RPMI7951 (cell line): ENCODE data around the gene MPP3. TPM values are rescaled to one million over a fixed set of nuclear protein-coding genes. Genes with fewer than 3 reads are reported as not detected.
A peak's percentile ranks its signal among the peaks of the same experiment; 100 is the strongest.
"Not testable (repeated sequence)": the region's sequence is repeated elsewhere in the genome, so short reads cannot be mapped to it uniquely, and the experiment has no call there.

Experiments used
- DNase-seq: peaks from one replicate; pipeline ENCODE4 v3.0.0-alpha.2; 2012; ENCODE audit warnings: low read depth
- total RNA-seq: library from RNA; depleted of rRNA; stranded (reverse); fragments of >200 nt; shearing (Covaris generic); gene quantifications from 2 replicates; pipeline ENCODE4 v1.2.3, GENCODE V29; 2014

MPP3 gene
- total RNA-seq, 1 experiment from 2014 or later, result 6.1 TPM

GRCh38 chr17:43808076-43808475, 24.9 kb downstream of the MPP3 start:
- no peak for DNase-seq

GRCh38 chr17:43805117-43805516, 27.8 kb downstream of the MPP3 start:
- DNase-seq, result no peak

- peak; percentile 57 for DNase-seq
Observed at GRCh38 chr17:43803758-43804157, 29.2 kb downstream of the MPP3 start.

- no peak for DNase-seq
Observed at GRCh38 chr17:43801844-43802243, 31.1 kb downstream of the MPP3 start.

- no peak for DNase-seq
Observed at GRCh38 chr17:43800736-43801135, 32.2 kb downstream of the MPP3 start.

GRCh38 chr17:43799047-43799446, 33.9 kb downstream of the MPP3 start:
- no peak for DNase-seq

- not testable (repeated sequence) for DNase-seq
Observed at GRCh38 chr17:43798024-43798423, 34.9 kb downstream of the MPP3 start.

GRCh38 chr17:43792668-43793067, 40.3 kb downstream of the MPP3 start:
- DNase-seq, result not testable (repeated sequence)

GRCh38 chr17:43791589-43791988, 41.4 kb downstream of the MPP3 start:
- peak; percentile 70 for DNase-seq

- DNase-seq, result no peak
Observed at GRCh38 chr17:43790311-43790940, 42.5 kb downstream of the MPP3 start.

GRCh38 chr17:43789482-43789881, 43.5 kb downstream of the MPP3 start:
- no peak for DNase-seq

GRCh38 chr17:43788540-43788939, 44.4 kb downstream of the MPP3 start:
- DNase-seq, result no peak

- no peak for DNase-seq
Observed at GRCh38 chr17:43787728-43788127, 45.2 kb downstream of the MPP3 start.

GRCh38 chr17:43784628-43785101, 48.3 kb downstream of the MPP3 start:
- peak; percentile 67 for DNase-seq

- peak; percentile 46 for DNase-seq
Observed at GRCh38 chr17:43784068-43784467, 48.9 kb downstream of the MPP3 start.

GRCh38 chr17:43782913-43783680, 49.8 kb downstream of the MPP3 start:
- peak; percentile 46 for DNase-seq

GRCh38 chr17:43780135-43780534, 52.8 kb downstream of the MPP3 start, which contains the start of gene CFAP97D1:
Gene CFAP97D1 (plus strand): TSS chr17:43780435. CDS start chr17:43780463, 28 bp downstream.
- DNase-seq, result no peak

GRCh38 chr17:43779145-43780125, 53.5 kb downstream of the MPP3 start:
- no peak for DNase-seq

- DNase-seq, result peak; percentile 85
Observed at GRCh38 chr17:43778337-43779144, 54.4 kb downstream of the MPP3 start, which contains the start of gene DUSP3. Gene DUSP3 (minus strand): TSS chr17:43778977. CDS start chr17:43778924, 53 bp downstream.

GRCh38 chr17:43774304-43775250, 58.4 kb downstream of the MPP3 start:
- DNase-seq, result no peak
